ENCODE data around the gene ITGBL1.
A peak's percentile ranks its signal among the peaks of the same experiment; 100 is the strongest.

Gene ITGBL1

DNA sequence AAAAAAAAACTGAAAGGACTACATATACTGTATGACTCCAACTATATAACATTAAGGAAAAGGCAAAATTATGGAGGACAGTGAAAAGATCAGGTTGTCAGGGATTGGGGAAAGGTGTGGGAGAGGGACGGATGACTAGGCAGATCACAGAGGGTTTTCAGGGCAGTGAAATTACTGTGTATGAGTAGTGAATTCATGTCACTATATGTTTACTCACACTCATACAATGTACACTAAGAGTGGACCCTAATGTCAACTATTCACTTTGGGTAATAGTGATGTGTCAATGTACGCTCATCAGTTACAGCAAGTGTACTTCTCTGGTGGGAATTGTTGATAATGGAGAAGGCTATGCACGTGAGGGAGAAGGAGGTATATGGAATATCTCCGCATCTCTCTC lies 144.3 kb downstream of the ITGBL1 start:
- H3K27ac Mint-ChIP-seq (ENCODE audit: low read depth), result no peak overlapping the region
- H3K27me3 Mint-ChIP-seq, result peaks cover 22% of the 10 kb centered on the region
- ATAC-seq (replicated peaks; ENCODE audit: extremely low read depth, poor library complexity, severe bottlenecking) (no peak), DNase-seq (ENCODE audit: low spot score in 2 of 2) (no peak)
- H3K9me3 Mint-ChIP-seq, result no peaks in the 10 kb centered on the region
- no peaks in the 10 kb centered on the region for H3K4me1 Mint-ChIP-seq
- no peaks in the 10 kb centered on the region for H3K36me3 Mint-ChIP-seq (ENCODE audit: insufficient read depth)
- H3K4me3 Mint-ChIP-seq, result no peak overlapping the region

DNA sequence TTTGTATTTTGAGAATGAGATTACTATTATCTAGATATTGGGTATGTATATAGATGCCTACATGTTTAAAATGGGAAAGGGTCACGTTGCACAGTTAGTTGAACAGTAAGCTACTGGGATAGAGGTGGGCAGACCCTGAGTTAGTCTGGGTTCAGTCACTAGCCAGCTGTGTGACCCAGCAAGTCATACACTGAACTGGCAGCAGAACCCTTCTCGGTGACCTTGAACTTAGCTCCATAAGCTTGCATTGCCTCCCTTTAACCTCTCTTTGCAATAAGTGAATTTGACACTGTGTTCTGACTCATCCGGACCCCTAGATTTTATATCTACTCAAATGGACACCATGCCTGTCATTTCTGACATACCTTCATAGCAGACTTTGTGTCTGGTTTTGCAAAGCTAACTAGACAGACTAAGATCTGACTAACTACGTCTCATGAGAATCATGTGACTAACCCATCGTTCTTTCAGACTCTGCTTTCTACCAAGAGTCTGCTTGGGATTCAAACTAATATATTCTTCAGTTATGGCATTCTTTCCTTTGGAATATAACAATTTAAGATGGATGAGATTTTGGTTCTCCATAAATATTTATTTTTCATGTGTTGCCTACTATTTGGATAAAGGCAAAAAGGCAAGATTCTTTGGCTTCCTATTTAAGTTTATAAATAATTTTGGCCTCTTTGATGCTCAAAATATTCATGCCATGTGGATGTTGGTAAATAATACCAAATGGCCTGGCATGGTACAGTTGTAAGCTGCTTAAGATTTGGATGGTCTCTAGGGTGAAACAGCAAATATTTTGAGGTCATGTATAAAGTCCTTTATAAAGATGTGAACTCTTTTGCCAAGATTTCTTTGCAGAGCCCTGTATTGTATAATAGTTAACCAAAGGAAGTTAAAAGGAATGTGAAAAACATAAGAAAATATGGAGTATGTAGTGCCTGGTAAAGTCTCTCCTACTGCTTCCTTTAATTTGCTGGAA lies 159.3 kb downstream of the ITGBL1 start:
- ATAC-seq (replicated peaks; ENCODE audit: extremely low read depth, poor library complexity, severe bottlenecking) (no peak), DNase-seq (ENCODE audit: low spot score in 2 of 2) (no peak)
- H3K36me3 Mint-ChIP-seq (ENCODE audit: insufficient read depth), result no peaks in the 10 kb centered on the region
- no peaks in the 10 kb centered on the region for H3K4me1 Mint-ChIP-seq
- H3K4me3 Mint-ChIP-seq, result no peak overlapping the region
- peaks cover 61% of the 10 kb centered on the region for H3K27me3 Mint-ChIP-seq
- H3K27ac Mint-ChIP-seq (ENCODE audit: low read depth), result no peak overlapping the region
- H3K9me3 Mint-ChIP-seq, result no peaks in the 10 kb centered on the region

DNA sequence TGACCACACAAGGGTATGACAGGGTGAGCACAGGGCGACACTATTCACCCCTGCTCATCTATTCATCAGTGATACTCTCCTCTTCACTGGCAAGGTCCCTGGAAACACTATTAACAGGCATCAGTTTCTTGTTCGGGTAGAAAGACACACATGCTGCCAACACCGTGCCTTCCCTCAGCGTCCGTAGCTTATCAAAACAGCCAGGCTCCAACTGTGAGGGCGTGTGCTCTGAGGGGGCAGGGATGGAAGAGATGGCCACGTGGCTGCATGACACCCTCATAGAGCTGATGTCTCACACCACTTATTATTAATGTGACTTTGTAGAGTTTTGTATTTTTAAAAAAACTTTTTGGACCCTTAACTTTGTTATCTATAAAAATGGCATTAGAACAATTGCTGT lies 160.3 kb downstream of the ITGBL1 start:
- Mint-ChIP-seq H3K36me3 (ENCODE audit: insufficient read depth) (no peaks in the 10 kb centered on the region), H3K9me3 (no peaks in the 10 kb centered on the region), H3K4me1 (peaks cover 1% of the 10 kb centered on the region), H3K27me3 (peaks cover 56% of the 10 kb centered on the region), H3K27ac (ENCODE audit: low read depth) (no peak overlapping the region), H3K4me3 (no peak overlapping the region)
- ATAC-seq (replicated peaks; ENCODE audit: extremely low read depth, poor library complexity, severe bottlenecking), result no peak
- DNase-seq (ENCODE audit: low spot score in 2 of 2), result no peak

DNA sequence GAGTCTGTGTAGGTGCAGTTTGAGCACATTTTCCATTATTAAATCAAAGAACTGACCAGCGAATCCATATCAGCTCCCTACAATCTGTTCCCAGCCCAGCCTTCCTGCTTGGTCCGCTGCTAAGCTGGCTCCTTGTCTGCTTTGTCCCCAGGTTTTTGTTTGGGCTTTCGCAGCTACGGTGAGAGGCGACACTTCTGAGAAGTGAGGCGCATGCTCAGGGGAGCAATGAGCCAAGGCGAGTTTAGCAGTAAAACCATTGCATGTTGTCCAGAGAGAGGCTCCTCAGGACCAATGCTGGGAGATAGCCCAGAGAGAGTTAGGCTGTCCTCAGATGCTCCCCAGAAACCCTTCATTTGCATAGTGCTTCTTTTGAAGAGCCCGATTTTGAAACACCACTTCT lies 162.0 kb downstream of the ITGBL1 start:
- DNase-seq (ENCODE audit: low spot score in 2 of 2) (no peak), ATAC-seq (replicated peaks; ENCODE audit: extremely low read depth, poor library complexity, severe bottlenecking) (no peak)
- Mint-ChIP-seq H3K9me3 (no peaks in the 10 kb centered on the region), H3K27me3 (peaks cover 45% of the 10 kb centered on the region), H3K36me3 (ENCODE audit: insufficient read depth) (peaks cover 2% of the 10 kb centered on the region), H3K27ac (ENCODE audit: low read depth) (no peak overlapping the region), H3K4me3 (no peak overlapping the region), H3K4me1 (peaks cover 13% of the 10 kb centered on the region)

DNA sequence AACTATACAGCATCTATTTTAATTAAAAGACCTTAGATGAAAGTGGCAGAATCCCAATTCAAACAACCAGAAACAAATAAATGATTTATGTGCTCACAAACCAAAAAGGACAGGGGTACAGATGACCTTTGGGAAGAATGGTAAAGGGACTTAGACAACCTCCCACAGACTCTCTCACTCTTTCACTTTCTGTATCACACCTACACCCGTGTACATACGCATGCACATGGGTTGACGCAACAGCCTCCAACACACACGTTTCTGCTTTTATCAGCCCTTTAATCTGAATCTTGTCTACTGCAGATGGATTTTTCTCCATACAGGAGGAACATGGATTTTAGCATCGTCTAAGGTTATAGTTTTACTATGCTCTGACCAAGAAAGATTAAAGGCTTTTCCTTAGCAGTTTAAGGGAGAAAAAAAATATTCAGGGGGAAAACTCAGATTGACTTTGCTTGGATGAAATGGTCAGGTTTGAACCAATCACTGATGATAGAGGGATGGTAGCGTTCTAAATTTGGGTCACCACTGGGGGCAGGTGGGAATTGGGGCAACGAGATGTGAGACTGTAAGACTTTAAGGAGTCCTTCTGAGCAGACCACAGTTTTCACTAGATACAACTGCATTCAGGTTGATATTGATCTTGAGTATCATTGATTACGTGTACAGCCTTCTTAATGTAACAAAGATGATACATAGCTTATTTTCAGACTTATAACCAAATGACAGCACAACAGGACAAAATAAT lies 166.1 kb downstream of the ITGBL1 start:
- Mint-ChIP-seq H3K4me3 (peak overlapping the region; percentile 41), H3K4me1 (peaks cover 15% of the 10 kb centered on the region), H3K36me3 (ENCODE audit: insufficient read depth) (peaks cover 2% of the 10 kb centered on the region), H3K27ac (ENCODE audit: low read depth) (peak overlapping the region; percentile 74), H3K9me3 (no peaks in the 10 kb centered on the region), H3K27me3 (peaks cover 23% of the 10 kb centered on the region)
- DNase-seq (ENCODE audit: low spot score in 2 of 2) (no peak), ATAC-seq (replicated peaks; ENCODE audit: extremely low read depth, poor library complexity, severe bottlenecking) (peak; percentile 96)

DNA sequence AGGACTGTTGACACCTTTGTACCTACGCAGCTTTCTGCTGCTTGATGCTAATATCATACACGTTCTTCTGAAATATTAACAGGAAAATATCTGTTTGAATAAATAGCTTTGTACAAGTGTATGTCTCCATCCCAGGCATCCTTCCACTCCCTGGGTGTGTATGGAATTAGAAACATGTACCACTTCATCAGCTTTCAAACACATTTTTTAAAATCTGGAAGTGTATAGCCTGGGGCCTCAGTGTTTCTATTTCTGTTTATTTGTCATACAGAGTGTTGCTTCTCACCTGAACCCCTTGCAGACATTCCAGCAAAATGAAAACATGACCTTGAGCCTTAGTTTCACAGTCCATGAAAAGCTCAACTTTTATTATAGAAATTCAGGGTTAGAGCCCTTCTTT lies 168.6 kb downstream of the ITGBL1 start:
- ATAC-seq (replicated peaks; ENCODE audit: extremely low read depth, poor library complexity, severe bottlenecking), result no peak
- H3K27me3 Mint-ChIP-seq, result peaks cover 2% of the 10 kb centered on the region

DNA sequence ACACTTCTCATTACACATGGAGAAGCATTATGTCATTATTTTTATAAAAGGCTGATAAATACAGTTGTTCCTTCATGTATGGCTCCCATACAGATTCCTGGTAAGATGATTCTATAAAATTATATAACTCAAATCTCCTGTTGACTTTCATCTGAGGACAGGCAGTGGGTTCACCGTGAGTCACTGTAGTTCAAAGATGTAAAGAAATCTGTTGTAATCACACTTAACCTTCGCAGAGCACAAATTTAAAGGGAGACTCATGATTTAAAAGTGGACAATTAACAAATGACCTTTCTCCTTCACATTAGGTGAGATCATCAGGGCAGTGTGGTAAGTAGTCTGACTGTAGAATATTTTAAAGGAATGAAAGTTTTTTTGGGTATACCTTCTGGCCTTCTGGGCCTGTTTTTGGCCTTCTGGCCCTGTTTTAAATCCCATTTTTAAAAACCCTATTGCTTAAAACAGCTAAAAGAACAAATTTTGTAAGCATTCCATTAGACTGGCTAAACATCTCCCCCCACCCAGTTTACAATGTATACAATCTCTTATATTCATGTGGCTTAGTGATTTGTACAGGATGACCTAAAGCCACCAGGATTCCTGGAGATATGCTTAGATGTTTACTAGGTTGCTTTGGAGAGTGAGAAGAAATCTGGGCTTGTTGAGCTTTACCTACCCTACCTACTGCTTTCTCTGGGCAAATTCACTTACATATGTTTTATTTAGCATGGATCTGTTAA lies 171.2 kb downstream of the ITGBL1 start:
- DNase-seq (ENCODE audit: low spot score in 2 of 2), result no peak
- Mint-ChIP-seq H3K27ac (ENCODE audit: low read depth) (peak overlapping the region; percentile 75), H3K9me3 (no peaks in the 10 kb centered on the region), H3K36me3 (ENCODE audit: insufficient read depth) (peaks cover under 1% of the 10 kb centered on the region), H3K27me3 (no peaks in the 10 kb centered on the region), H3K4me1 (peaks cover 27% of the 10 kb centered on the region), H3K4me3 (peak overlapping the region; percentile 44)
- no peak for ATAC-seq (replicated peaks; ENCODE audit: extremely low read depth, poor library complexity, severe bottlenecking)

More for the DNA sequence above, 168.6 kb downstream of the ITGBL1 start:
- Mint-ChIP-seq H3K9me3 (no peaks in the 10 kb centered on the region), H3K27ac (ENCODE audit: low read depth) (no peak overlapping the region), H3K4me1 (peaks cover 27% of the 10 kb centered on the region), H3K36me3 (ENCODE audit: insufficient read depth) (peaks cover 2% of the 10 kb centered on the region), H3K4me3 (no peak overlapping the region)
- no peak for DNase-seq (ENCODE audit: low spot score in 2 of 2)

DNA sequence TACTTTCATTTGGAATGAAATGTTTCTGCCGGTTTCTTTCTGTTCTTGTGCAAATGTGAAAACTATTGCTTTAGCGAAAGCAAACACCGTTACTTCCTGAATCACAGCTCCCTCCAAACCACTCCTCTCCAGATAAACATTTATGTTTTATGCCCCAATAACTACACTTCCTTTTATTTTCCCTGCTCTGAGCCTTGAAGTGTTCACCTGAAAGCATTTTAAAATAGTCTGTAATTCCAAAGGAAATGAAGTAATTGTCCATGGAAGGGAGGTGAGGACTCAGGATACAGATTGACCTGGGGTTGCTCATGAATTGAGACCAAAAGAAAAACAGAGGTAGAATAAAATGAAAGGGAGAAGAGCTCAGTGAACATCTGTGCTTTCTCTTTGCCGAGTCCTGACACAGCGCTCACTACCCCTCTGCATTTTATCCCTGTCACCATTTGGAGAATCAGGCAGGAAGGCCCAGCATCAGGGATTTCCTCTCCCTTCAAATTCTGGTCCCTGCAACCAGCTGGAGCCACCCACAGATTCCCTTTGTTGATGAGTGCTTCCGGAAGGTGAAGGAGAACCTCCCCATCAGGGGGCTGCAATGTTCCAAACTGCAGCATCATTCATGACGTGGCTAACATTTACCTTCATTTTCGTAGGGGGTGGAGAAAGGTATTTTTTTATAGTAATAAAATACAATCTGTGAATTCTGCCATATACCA lies 171.9 kb downstream of the ITGBL1 start:
- Mint-ChIP-seq H3K27me3 (no peaks in the 10 kb centered on the region), H3K4me3 (peak overlapping the region; percentile 44), H3K27ac (ENCODE audit: low read depth) (peak overlapping the region; percentile 75), H3K9me3 (no peaks in the 10 kb centered on the region), H3K36me3 (ENCODE audit: insufficient read depth) (no peaks in the 10 kb centered on the region), H3K4me1 (peaks cover 25% of the 10 kb centered on the region)
- ATAC-seq (replicated peaks; ENCODE audit: extremely low read depth, poor library complexity, severe bottlenecking) (no peak), DNase-seq (ENCODE audit: low spot score in 2 of 2) (no peak)

DNA sequence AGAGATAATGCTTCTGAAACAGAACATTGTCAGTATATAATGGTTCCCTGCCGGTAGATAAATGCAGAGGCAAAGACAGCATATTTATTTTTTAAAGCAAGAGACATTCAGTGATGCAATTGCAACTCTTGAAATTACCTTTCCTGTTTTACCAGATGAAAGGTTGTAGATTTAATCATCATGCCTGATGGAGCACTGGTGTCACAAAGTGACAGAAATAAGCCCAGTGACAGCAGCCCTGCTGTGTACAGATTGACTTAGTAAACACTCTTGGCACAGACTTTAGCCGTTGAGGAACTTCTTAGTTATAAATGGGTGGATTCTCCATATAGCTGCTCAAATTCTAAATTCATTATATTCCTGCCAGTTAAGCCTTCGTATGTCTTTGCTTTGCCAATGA lies 172.5 kb downstream of the ITGBL1 start:
- H3K9me3 Mint-ChIP-seq, result no peaks in the 10 kb centered on the region
- peak overlapping the region; percentile 75 for H3K27ac Mint-ChIP-seq (ENCODE audit: low read depth)
- H3K36me3 Mint-ChIP-seq (ENCODE audit: insufficient read depth), result no peaks in the 10 kb centered on the region
- no peak for ATAC-seq (replicated peaks; ENCODE audit: extremely low read depth, poor library complexity, severe bottlenecking)
- H3K4me3 Mint-ChIP-seq, result no peak overlapping the region
- DNase-seq (ENCODE audit: low spot score in 2 of 2), result no peak
- no peaks in the 10 kb centered on the region for H3K27me3 Mint-ChIP-seq
- peaks cover 25% of the 10 kb centered on the region for H3K4me1 Mint-ChIP-seq

DNA sequence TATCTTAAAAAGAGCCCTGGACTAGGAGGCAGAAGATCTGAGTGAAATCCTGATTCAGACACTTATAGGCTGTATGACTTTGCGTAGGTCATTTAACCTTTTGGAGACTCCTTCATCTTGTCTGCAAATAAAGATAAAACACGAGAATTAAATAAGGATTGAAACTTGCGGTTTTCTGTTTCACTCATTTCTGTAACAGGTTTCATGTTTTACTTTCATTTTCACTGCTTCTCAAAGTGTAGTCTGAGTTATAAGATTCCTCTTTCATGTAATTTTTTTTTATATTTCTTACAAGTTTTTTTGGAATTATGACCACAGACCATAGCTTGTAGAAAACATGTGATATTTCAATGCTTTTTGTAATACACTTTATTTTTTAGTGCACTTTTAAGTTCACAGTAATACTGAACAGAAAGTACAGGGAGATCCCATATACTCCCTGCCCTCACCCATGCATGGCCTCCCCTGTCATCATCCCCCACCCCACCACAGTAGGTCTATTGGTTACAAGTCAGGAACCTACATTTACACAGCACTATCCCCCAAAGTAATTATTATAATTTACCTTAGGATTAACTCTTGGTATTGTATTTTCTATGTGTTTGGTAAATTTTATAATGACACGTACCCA lies 174.6 kb downstream of the ITGBL1 start:
- Mint-ChIP-seq H3K36me3 (ENCODE audit: insufficient read depth) (no peaks in the 10 kb centered on the region), H3K27ac (ENCODE audit: low read depth) (peak overlapping the region; percentile 35), H3K4me3 (peak overlapping the region; percentile 64), H3K4me1 (peaks cover 25% of the 10 kb centered on the region), H3K9me3 (no peaks in the 10 kb centered on the region), H3K27me3 (peaks cover 12% of the 10 kb centered on the region)
- ATAC-seq (replicated peaks; ENCODE audit: extremely low read depth, poor library complexity, severe bottlenecking) (peak; percentile 61), DNase-seq (ENCODE audit: low spot score in 2 of 2) (no peak)

DNA sequence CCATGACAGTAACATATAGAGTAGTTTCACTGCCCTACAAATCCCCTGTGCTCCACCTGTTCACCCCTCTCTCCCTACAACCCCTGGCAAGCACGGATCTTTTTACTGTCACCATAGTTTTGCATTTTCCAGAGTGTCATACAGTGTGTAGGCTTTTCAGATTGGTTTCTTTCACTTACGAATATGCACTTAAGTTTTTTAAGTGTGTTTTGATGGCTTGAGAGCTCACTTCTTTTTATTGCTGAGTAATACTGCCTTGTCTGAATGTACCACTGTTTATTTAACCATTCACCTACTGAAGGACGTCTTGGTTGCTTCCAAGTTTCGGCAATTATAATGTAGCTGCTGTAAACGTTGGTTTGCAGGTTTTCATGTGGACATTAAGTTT lies 175.1 kb downstream of the ITGBL1 start:
- H3K4me1 Mint-ChIP-seq, result peaks cover 25% of the 10 kb centered on the region
- H3K27me3 Mint-ChIP-seq, result peaks cover 12% of the 10 kb centered on the region
- peak overlapping the region; percentile 35 for H3K27ac Mint-ChIP-seq (ENCODE audit: low read depth)
- H3K36me3 Mint-ChIP-seq (ENCODE audit: insufficient read depth), result no peaks in the 10 kb centered on the region
- H3K4me3 Mint-ChIP-seq, result peak overlapping the region; percentile 64
- DNase-seq (ENCODE audit: low spot score in 2 of 2) (no peak), ATAC-seq (replicated peaks; ENCODE audit: extremely low read depth, poor library complexity, severe bottlenecking) (no peak)
- H3K9me3 Mint-ChIP-seq, result no peaks in the 10 kb centered on the region

Measured in central memory CD8-positive, alpha-beta T cell (primary cell).